NCI-H460 (cell line): ENCODE measurements around the gene GNG7. TPM values are rescaled to one million over a fixed set of nuclear protein-coding genes. Genes with fewer than 3 reads are reported as not detected.
A peak's percentile ranks its signal among the peaks of the same experiment; 100 is the strongest.
"Not testable (repeated sequence)": the region's sequence is repeated elsewhere in the genome, so short reads cannot be mapped to it uniquely, and the experiment has no call there.

Experiments used
- DNase-seq: peaks from one replicate; pipeline ENCODE4 v3.0.0-alpha.2; 2016; ENCODE audit warnings: low read depth; ENCODE audit errors: extremely low read depth
- total RNA-seq: library from RNA; depleted of rRNA; stranded (reverse); fragments of >200 nt; shearing (Covaris generic); gene quantifications from 2 replicates; pipeline ENCODE4 v1.2.3, GENCODE V29; 2014

The GNG7 gene
- total RNA-seq, 1 experiment from 2014 or later, result not detected

- DNase-seq, result no peak
Observed at GRCh38 chr19:2582984-2583956, 119.2 kb downstream of the GNG7 start.

- not testable (repeated sequence) for DNase-seq
Observed at GRCh38 chr19:2580396-2580795, 122.1 kb downstream of the GNG7 start.

GRCh38 chr19:2579678-2580280 lies 122.7 kb downstream of the GNG7 start:
- no peak for DNase-seq

GRCh38 chr19:2578901-2579677 lies 123.4 kb downstream of the GNG7 start:
- peak; percentile 88 for DNase-seq

- DNase-seq, result no peak
Observed at GRCh38 chr19:2578391-2578890, 124.1 kb downstream of the GNG7 start.

DNA sequence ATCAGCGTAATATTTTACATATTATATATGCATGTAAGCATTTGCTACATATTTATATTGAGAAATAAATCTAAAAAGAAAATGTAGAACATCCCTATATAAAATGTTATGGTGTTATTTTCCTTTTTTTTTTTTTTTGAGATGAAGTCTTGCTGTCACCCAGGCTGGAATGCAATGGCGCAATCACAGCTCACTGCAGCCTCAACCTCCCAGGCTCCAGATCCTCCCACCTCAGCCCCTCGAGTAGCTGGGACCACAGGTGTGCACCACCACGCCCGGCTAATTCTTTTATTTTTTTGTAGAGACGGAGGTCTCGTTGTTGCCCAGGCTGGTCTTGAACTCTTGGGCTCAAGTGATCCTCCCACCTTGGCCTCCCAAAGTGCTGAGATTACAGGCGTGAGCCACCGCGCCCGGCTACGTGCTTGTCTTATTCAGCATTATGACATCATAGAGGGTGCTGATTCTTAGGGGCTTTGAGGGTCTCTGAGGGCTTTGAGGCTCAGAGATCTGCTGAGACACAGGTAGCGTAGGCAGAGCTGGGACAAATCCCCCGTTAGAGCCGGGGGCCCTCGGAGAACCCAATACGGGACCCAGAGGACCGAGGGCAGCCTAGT lies 124.7 kb downstream of the GNG7 start:
- DNase-seq, result no peak

- DNase-seq, result peak; percentile 60
Observed at GRCh38 chr19:2575734-2576481, 126.6 kb downstream of the GNG7 start.

- DNase-seq, result no peak
Observed at GRCh38 chr19:2574971-2575630, 127.4 kb downstream of the GNG7 start.

- no peak for DNase-seq
Observed at GRCh38 chr19:2574478-2574931, 128.0 kb downstream of the GNG7 start.

- DNase-seq, result no peak
Observed at GRCh38 chr19:2573916-2574315, 128.6 kb downstream of the GNG7 start.

DNA sequence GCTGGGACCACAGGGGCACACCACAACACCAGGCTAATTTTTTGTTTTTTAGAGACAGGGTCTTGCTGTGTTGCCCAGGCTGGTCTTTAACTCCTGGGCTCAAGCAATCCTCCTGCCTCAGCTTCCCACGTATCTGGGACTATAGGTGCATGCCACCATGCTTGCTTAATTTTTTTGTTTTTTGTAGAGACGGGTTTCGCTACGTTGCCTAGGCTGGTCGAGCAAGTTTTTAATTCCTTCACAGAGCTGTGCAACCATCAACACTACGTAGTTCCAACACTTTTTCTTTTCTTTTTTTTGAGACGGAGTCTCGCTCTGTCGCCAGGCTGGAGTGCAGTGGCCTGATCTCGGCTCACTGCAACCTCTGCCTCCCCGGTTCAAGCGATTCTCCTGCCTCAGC lies 130.3 kb downstream of the GNG7 start:
- not testable (repeated sequence) for DNase-seq

GRCh38 chr19:2569596-2570465 lies 132.7 kb downstream of the GNG7 start:
- DNase-seq, result no peak

- DNase-seq, result no peak
Observed at GRCh38 chr19:2567996-2568395, 134.5 kb downstream of the GNG7 start.

DNA sequence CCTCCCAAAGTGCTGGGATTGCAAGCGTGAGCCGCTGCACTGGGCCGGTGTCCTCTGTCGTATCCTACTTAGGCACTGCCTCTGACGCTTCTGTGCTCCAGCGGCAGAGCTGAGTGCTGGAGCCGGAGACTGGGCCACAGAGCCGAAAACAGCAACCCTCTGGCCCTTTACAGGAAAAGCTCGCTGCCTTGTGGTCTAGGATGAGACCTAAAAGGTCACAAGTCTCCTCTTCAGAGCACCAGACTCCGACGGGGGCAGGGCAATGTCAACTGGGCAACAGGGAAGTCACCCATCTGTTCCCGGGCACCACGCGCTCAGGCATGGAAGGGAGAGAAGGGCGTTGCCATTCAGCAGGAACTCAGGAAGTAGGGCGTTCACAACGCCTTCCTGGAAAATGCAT lies 134.9 kb downstream of the GNG7 start:
- DNase-seq, result no peak

DNA sequence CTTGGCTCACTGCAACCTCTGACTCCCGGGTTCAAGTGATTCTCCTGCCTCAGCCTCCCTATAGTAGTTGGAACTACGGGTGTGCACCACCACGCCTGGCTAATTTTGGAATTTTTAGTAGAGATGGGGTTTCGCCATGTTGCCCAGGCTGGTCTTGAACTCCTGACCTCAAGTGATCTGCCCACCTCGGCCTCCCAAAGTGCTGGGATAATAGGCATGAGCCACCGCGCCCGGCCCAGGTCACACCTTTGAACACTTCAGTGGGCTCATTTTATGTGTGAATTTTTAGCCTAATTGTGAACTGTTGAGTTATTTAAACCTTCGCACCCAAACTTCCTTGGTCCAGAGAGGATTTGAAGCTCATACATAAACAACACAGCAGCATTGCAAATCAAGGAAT lies 138.9 kb downstream of the GNG7 start:
- not testable (repeated sequence) for DNase-seq

DNA sequence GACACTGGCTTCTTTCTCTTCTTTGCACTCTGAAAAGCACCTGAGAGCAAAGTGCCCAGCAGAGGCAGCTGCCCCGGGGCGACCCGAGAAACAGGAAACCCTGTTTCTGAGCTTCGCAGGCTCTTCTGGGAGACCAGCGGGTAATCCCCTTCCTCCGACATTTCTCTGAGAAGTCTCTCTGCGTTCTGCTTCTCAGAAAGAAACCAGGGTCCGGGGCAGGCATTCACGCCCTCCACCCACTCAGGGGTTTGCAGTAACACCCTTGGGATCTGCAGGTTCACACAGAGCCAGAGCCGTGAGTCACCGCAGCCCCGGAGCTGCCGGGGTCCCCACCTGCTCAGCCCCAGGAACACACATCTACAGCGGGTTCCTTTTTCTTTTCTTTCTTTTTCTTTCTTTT lies 140.6 kb downstream of the GNG7 start:
- DNase-seq, result no peak

DNA sequence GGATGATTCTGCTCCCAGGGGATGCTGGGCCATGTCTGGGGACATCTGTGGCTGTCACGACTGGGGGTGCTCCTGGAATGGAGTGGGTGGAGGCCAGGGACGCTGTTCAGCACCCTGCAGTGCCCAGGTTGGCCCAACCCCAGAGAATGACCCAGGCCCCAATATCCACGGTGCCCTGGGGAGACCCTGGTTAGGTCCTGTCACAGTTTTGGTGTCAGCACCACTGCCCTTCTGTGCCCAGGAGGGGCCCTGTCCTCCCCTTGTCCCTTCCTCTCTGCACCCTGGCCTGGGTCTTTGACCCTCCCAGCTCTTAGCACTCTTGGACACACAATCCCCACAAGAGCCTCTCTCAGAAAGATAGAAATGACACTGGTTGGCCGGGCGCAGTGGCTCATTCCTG lies 141.3 kb downstream of the GNG7 start:
- DNase-seq, result no peak

DNA sequence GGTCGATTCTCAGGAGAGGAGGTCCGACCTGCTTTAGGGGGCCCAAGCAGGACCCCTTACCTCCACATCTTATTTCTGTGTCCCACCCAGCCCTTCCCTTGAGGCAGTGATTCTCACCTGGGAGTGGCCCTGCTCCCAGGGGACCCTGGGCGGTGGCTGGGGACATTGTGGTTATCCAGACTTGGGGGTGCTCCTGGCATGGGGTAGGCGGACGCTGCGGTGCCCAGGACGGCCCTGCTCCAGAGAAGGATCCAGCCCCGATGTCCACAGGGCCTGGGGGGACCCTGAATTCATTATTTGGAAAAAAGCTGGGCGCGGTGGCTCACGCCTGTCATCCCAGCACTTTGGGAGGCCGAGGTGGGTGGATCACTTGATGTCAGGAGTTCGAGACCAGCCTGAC lies 142.1 kb downstream of the GNG7 start:
- DNase-seq, result no peak
